Stimulated activated CD4-positive, alpha-beta T cell treated with anti-CD3 and anti-CD28 coated beads, Interleukin-2, amount 100 ng/mL, for 24 hours (primary cell): ENCODE measurements around the gene DSE.

ENCODE experiments used
- DNase-seq, 2 donors: peaks; one replicate each; pipeline ENCODE4 v3.0.0-alpha.2; 2020

Gene DSE

GRCh38 chr6:116419069-116419786 lies 48.5 kb downstream of the DSE start:
- DNase-seq = no peak

- no peak for DNase-seq
Observed at GRCh38 chr6:116420341-116420740, 49.6 kb downstream of the DSE start.

DNA sequence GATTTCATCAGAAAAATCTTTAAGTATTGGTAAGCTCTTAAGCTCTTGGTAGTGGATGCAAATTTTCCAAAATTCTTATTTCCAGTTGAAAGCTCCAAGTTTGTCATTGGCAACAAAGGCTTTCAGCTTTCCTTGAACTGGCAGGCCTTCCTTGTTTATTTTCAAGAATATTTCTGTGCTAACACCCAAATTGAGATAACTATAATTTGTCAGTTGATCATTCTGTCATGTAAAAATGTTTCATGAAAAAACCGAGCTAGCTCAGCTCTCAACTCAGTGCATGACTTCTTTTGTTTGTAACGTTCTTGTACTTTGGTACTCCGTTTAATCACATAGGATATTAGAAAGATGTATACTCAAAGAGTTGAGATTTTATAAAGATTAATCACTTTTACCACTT lies 51.5 kb downstream of the DSE start:
- no peak for DNase-seq

- no peak for DNase-seq
Observed at GRCh38 chr6:116424001-116424400, 53.3 kb downstream of the DSE start.

GRCh38 chr6:116426551-116426950 lies 55.8 kb downstream of the DSE start:
- no peak for DNase-seq

DNA sequence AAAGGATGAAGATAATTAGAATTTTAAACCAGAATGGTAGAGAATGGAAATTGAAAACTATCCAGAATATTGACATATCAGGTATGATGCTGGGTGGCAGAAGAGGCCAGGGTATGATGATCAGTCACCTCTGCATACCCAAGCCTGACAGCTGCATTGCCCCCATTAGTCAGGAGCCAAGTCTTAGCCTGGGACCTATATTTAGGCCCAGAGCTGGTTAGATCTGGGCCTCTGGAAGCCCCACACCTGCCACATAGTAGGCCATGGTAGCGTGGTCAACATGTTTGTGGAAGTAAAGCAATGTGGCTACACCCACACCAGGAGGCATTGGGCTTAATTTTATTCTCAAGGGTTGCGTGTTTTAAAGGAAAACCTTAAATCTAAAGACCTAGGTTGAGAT lies 58.4 kb downstream of the DSE start:
- DNase-seq = no peak

GRCh38 chr6:116430860-116431259 lies 60.1 kb downstream of the DSE start:
- no peak for DNase-seq

GRCh38 chr6:116431964-116432595 lies 61.3 kb downstream of the DSE start:
- no peak for DNase-seq

- no peak for DNase-seq
Observed at GRCh38 chr6:116433206-116433712, 62.5 kb downstream of the DSE start.

DNA sequence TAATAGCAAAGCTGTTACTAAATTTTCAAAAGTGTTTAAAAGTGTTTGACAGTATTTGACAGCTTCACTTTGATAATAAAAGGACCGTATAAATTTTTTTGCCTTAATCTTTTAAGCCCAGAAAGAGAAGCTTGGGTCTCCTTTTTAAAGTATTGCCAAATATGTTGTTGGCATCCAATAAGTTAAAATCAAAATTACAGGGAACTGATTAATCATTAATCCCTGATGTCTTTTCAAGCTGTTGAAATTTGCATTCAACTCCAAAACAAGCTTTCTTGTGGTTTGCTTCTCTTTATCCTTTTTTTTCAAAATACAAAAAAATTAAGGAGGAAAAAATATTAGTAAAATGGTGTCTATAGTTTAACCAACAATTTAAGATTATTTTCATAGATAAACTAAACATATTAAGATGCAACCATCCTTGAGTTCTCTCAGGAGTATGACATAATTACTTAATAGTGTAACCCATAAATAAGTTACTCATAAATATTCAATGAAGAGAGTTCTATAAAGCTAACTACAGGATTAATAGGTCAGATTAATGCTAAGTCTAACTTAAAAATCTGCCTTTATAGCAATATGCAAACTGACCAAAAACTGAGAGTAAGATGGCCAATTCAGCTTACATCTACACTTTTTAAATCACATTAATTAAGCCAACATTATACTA lies 63.4 kb downstream of the DSE start:
- DNase-seq = no peak

- no peak for DNase-seq
Observed at GRCh38 chr6:116436586-116436985, 65.8 kb downstream of the DSE start.

GRCh38 chr6:116437656-116438055 lies 66.9 kb downstream of the DSE start:
- DNase-seq = no peak

- no peak for DNase-seq
Observed at GRCh38 chr6:116438590-116439448, 68.1 kb downstream of the DSE start.

GRCh38 chr6:116439522-116440051 lies 68.8 kb downstream of the DSE start:
- no peak for DNase-seq

DNA sequence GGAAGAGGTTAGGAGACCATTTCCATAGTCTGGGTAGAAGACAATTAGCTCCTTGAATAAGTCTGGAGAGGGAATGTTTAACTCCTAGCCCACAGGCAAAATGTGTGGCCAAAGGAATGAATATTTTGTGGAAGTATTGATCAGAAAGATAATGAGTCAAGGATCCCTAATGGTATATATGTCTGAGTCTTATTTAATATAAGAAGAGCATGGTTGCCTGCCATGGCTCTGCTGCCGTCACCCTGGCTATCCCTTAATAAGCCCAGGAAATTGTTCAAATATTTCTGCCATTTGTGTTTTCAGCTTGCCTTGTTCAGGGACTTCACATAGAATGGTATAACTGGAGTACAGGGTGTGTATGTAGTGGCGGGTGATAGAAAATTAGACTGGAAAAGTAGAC lies 72.4 kb downstream of the DSE start:
- DNase-seq = no peak

DNA sequence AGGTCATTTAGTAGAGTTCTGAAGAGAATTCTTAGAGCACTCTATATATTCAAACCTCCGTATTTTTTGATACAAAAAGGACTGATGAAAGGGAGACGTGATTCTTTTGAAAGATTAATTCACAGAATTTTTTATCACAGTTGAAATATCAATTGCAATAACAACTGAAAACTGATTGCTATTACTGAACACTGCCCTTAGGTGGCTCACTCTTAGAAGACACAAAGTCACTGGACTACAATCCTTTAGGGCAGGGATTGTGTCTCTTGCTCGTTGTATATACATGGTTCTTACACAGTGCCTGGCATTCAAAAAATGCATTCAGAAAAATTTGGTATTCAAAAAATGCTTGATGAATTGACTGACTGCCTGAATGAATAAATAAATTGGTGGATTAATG lies 73.3 kb downstream of the DSE start:
- no peak for DNase-seq

DNA sequence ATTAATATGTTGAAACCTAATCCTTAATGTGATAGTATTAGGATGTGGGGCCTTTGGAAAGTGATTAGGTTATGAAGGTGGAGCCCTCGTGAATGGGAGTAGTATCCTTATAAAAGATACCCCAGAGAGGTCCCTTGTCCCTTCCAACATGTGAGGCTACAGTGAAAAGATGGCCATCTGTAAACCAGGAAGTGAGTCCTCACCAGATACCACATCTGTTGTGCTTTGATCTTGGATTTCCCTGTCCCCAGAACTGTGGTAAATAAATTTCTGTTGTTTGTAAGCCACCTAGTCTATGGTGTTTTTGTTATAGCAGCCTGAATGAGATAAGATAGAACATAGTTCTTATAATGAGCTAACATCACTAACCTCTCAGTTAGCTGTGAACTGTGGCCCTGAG lies 73.8 kb downstream of the DSE start:
- no peak for DNase-seq

DNA sequence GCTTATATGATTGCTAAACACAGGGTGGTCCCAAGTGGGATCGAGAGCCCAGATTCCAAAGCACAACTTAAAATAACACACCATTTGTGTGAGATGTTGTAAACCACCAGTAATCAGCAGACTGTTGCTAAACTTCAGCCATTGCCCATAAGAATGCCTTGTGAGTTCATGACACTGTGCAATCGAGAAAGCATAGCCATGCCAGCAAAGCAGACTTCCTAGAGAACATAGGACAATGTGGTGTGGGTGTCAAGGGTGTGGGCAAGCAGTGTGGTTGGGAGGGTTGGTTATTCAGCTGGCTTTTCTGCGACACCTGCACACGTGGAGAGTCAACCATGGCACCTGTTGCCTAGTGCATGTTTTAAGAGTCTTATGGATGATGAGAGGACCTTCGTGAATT lies 74.4 kb downstream of the DSE start:
- DNase-seq = no peak

DNA sequence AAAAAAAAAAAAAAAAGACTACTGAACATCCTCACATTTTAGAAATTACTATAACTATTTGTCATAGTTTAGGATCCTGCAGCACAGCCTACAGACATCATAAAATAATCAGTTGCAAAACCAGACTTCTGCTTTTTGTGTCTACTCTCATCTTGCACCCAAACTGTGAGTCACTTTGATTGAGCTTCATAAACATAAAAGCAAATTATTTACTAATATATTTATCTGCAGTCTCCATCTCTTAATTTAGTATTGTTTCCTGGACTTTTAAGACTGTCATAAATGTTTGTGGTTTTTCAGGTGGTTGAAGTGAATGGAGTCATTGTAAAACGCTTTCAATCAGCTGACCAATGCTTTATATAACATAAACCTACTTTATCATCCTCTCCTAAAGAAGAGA lies 75.7 kb downstream of the DSE start:
- DNase-seq = no peak

DNA sequence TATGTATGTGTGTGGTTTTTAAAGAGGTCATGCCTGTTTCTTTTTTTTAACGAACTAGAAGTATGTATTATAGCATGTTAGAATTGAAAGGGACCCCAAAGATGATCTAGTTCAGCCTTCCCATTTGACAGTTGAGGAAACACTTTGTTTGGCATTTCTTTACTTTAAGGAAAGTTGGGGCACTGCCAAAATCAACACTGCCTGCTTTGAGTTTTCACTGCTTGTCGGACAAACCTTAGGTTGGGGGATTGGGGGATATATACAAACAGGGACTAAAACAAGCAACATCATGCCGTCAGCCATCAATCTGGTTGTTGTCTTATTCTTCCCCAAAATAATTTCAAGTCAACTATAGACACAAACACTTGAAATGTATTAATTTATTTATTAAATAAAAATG lies 76.3 kb downstream of the DSE start:
- no peak for DNase-seq

GRCh38 chr6:116447496-116448011 lies 76.8 kb downstream of the DSE start:
- no peak for DNase-seq

GRCh38 chr6:116449565-116449964 lies 78.8 kb downstream of the DSE start:
- DNase-seq = no peak
